K562 (cell line): ENCODE data around the gene CACNB2. TPM values are rescaled to one million over a fixed set of nuclear protein-coding genes. Genes with fewer than 3 reads are reported as not detected.

Experiments used
- ATAC-seq: fragments of 200-7000 bp; cut with Tn5 transposase; 3 replicates; pipeline ENCODE4 v1.9.1; 2020; ENCODE audit warnings: moderate library complexity
- BruUV-seq: library from RNA; stranded (reverse); fragments of 400-500 nt; replicated peaks from 2 replicates; lab custom pipeline; 2021; lab: Mats Ljungman, UMichigan
- CTCF ChIA-PET: fragments of 300-600 bp; formaldehyde crosslinking; extraction: SDS; loops from one replicate; lab custom pipeline; 2021; ENCODE audit warnings: low intra/inter-chr PET ratio; lab: Yijun Ruan, JAX
- POLR2A ChIA-PET: fragments of 300-600, 350-650 bp; sonication (Branson Sonifier 250); formaldehyde crosslinking; extraction: SDS; loops from one replicate; lab custom pipeline; 2021; ENCODE audit warnings: antibody characterized with exemption, inconsistent platforms; lab: Yijun Ruan, JAX
- DNase-seq, 4 experiments: peaks; one replicate each; pipeline versions ENCODE4 v3.0.0 to v3.0.0-alpha.2; 2011 to 2018; ENCODE audit warnings: low spot score in 3 of 4, mixed read lengths in 3 of 4; ENCODE audit errors: extremely low read depth in 1 of 4
- FAIRE-seq: peaks from 2 replicates; lab custom pipeline; 2011; peaks lifted over from hg19 to GRCh38; lab: Jason Lieb, UNC
- H2AFZ ChIP-seq: 2 replicates; pipeline ENCODE4 v1.6.0; 2011; ENCODE audit warnings: low read depth, low read length, control low read depth, inconsistent platforms
- H3K27ac ChIP-seq: fragments of 200-600 bp; 3 replicates; pipeline ENCODE4 v1.8.0; 2011; ENCODE audit warnings: low read depth, mild to moderate bottlenecking, control low read depth, inconsistent platforms, low read length, moderate library complexity, mixed read lengths; ENCODE audit errors: extremely low read depth
- H3K27me3 ChIP-seq, 2 experiments: fragments of 300-600 bp in 1 of 2; 2 replicates in 1 of 2; 3 replicates in 1 of 2; pipeline versions ENCODE4 v1.6.0 to v1.8.0; 2011; ENCODE audit warnings: inconsistent platforms in 2 of 2, low read length in 2 of 2, mild to moderate bottlenecking in 1 of 2, mixed read lengths in 1 of 2, moderate library complexity in 1 of 2; ENCODE audit not compliant: control insufficient read depth in 2 of 2, insufficient read depth in 2 of 2
- H3K36me3 ChIP-seq: fragments of 300-600 bp; 3 replicates; pipeline ENCODE4 v1.8.0; 2011; ENCODE audit warnings: mild to moderate bottlenecking, low read length, inconsistent platforms; ENCODE audit not compliant: control insufficient read depth, insufficient read depth
- H3K4me1 ChIP-seq, 2 experiments: fragments of 200-600 bp in 1 of 2; replicated peaks in 1 of 2; 2 replicates in 1 of 2; 3 replicates in 1 of 2; pipeline versions ENCODE4 v1.5.1 to v1.8.0; 2011; ENCODE audit warnings: inconsistent platforms in 2 of 2, low read length in 2 of 2, mild to moderate bottlenecking in 1 of 2, mixed read lengths in 1 of 2, moderate library complexity in 1 of 2; ENCODE audit not compliant: control insufficient read depth in 2 of 2, insufficient read depth in 2 of 2
- H3K4me2 ChIP-seq: 2 replicates; pipeline ENCODE4 v1.6.1; 2011; ENCODE audit warnings: low read length, control low read depth, inconsistent platforms, mixed read lengths; ENCODE audit not compliant: insufficient read depth
- H3K4me3 ChIP-seq: fragments of 200-600 bp; sonication (generic), shearing (Covaris generic); 2 replicates; pipeline ENCODE4 v1.5.1; 2016; ENCODE audit warnings: control low read depth, inconsistent platforms
- H3K79me2 ChIP-seq: fragments of 200-600 bp; 3 replicates; pipeline ENCODE4 v1.8.0; 2011; ENCODE audit warnings: low read length, inconsistent platforms; ENCODE audit not compliant: control insufficient read depth, insufficient read depth
- H3K9ac ChIP-seq, 2 experiments: 2 replicates each; pipeline versions ENCODE4 v1.6.0 to v1.6.1; 2011; ENCODE audit warnings: low read depth in 2 of 2, low read length in 2 of 2, control low read depth in 1 of 2, inconsistent platforms in 1 of 2, mild to moderate bottlenecking in 1 of 2, mixed read lengths in 1 of 2; ENCODE audit not compliant: insufficient read depth in 1 of 2
- H3K9me1 ChIP-seq: one replicate; pipeline ENCODE4 v1.6.0; 2011; ENCODE audit warnings: inconsistent platforms, mild to moderate bottlenecking, low read length, moderate library complexity; ENCODE audit not compliant: control insufficient read depth, insufficient read depth
- H3K9me3 ChIP-seq: replicated peaks from 2 replicates; pipeline ENCODE4 v1.5.1; 2011; ENCODE audit warnings: low read depth, low read length, inconsistent platforms; ENCODE audit not compliant: control insufficient read depth, insufficient read depth
- H4K20me1 ChIP-seq: replicated peaks from 2 replicates; pipeline ENCODE4 v1.6.1; 2011; ENCODE audit warnings: low read length, inconsistent platforms, mixed read lengths; ENCODE audit not compliant: control insufficient read depth, insufficient read depth
- ADNP ChIP-seq: fragments of 200-800 bp; sonication (Bioruptor generic); IDR thresholded peaks from 2 replicates; pipeline ENCODE4 v1.6.1; 2016; ENCODE audit warnings: missing genetic modification characterization, missing compliant biosample characterization
- ARID3B ChIP-seq: fragments of 250-450 bp; sonication (Bioruptor Pico); IDR thresholded peaks from 2 replicates; pipeline ENCODE4 v1.4.0; 2020; ENCODE audit warnings: borderline replicate concordance
- BCL6 ChIP-seq: fragments of 250-450 bp; sonication (Bioruptor Pico); IDR thresholded peaks from 2 replicates; pipeline ENCODE4 v1.4.0; 2020
- CBX5 ChIP-seq: IDR thresholded peaks from 2 replicates; pipeline ENCODE4 v1.6.1; 2014; ENCODE audit warnings: low read depth, borderline replicate concordance
- CTCF ChIP-seq, 3 experiments: IDR thresholded peaks in 2 of 3; conservative IDR thresholded peaks in 1 of 3; 2 replicates each; pipeline ENCODE4 v1.5.1; 2011 to 2012; ENCODE audit warnings: low read length in 3 of 3, mild to moderate bottlenecking in 3 of 3, control low read depth in 2 of 3, improper control_type of control experiment in 1 of 3, inconsistent platforms in 1 of 3, low read depth in 1 of 3, mixed read lengths in 1 of 3, moderate library complexity in 1 of 3; ENCODE audit not compliant: insufficient read depth in 2 of 3
- ESRRA ChIP-seq: fragments of 450-650 bp; IDR thresholded peaks from 2 replicates; pipeline ENCODE4 v1.6.1; 2014; ENCODE audit warnings: low read depth, mild to moderate bottlenecking, moderate library complexity, borderline replicate concordance
- GABPB1 ChIP-seq: sonication (generic); formaldehyde crosslinking; IDR thresholded peaks from 2 replicates; pipeline ENCODE4 v1.8.0; 2022; ENCODE audit warnings: mild to moderate bottlenecking, missing genetic modification reagents
- GTF2A2 ChIP-seq: IDR thresholded peaks from 2 replicates; pipeline ENCODE4 v1.6.1; 2016; ENCODE audit warnings: mild to moderate bottlenecking, missing genetic modification characterization, missing compliant biosample characterization
- KLF16 ChIP-seq: IDR thresholded peaks from 2 replicates; pipeline ENCODE4 v1.6.1; 2016; ENCODE audit warnings: antibody characterized with exemption
- MTA2 ChIP-seq: fragments of 450-650 bp; IDR thresholded peaks from 2 replicates; pipeline ENCODE4 v1.6.1; 2016; ENCODE audit warnings: low read depth
- PHF8 ChIP-seq: fragments of 200-600 bp; sonication (generic); IDR thresholded peaks from 2 replicates; pipeline ENCODE4 v1.6.1; 2012; ENCODE audit warnings: mixed run types, mild to moderate bottlenecking, inconsistent platforms, low read length, moderate library complexity, borderline replicate concordance
- RNF2 ChIP-seq: sonication (generic); IDR thresholded peaks from 2 replicates; pipeline ENCODE4 v1.6.1; 2016
- WHSC1 ChIP-seq: IDR thresholded peaks from one replicate; pipeline ENCODE4 v1.6.1; 2012; ENCODE audit warnings: low read length, control low read depth, inconsistent platforms
- XRCC5 ChIP-seq: fragments of 200-400 bp; formaldehyde crosslinking; IDR thresholded peaks from 2 replicates; pipeline ENCODE4 v1.6.1; 2017; ENCODE audit warnings: low read depth, mild to moderate bottlenecking, low read length
- ZC3H11A ChIP-seq: IDR thresholded peaks from 2 replicates; pipeline ENCODE4 v1.6.1; 2012; ENCODE audit warnings: low read depth, low read length, improper control_type of control experiment
- ZNF146 ChIP-seq: IDR thresholded peaks from one replicate; pipeline ENCODE4 v1.6.1; 2018; ENCODE audit warnings: missing compliant biosample characterization; ENCODE audit not compliant: unreplicated experiment
- WGBS: fragments of 100-300 bp; shearing (Covaris generic); methylation state at CpG from one replicate; pipeline ENCODE4 v1.1.6; 2016; ENCODE audit warnings: low coverage, mixed read lengths; ENCODE audit not compliant: insufficient coverage; ENCODE audit errors: missing lambda C conversion rate; 5-methylcytosine and 5-hydroxymethylcytosine counted together
- in situ Hi-C: fragments of 300-500 bp; cut with MboI; formaldehyde crosslinking; loops from 4 replicates; pipeline ENCODE4 v1.15.0; 2018; ENCODE audit warnings: inconsistent platforms, mixed read lengths
- intact Hi-C: fragments of 100-400 bp; cut with micrococcal nuclease; formaldehyde crosslinking; loops from 2 replicates; pipeline ENCODE4 v1.14.2; 2022
- polyA plus RNA-seq, 8 experiments: library from polyadenylated mRNA; depleted of rRNA in 4 of 8; stranded (reverse) in 5 of 8; unstranded in 3 of 8; fragments of >200 nt; fragmentation: Nextera tagmentation in 2 of 8; fragmentation: Illumina TruSeq in 1 of 8; extraction: Ambion mirVana in 2 of 8; extraction: Trizol in 1 of 8; gene quantifications; 2 replicates each; pipeline versions ENCODE4 v1.2.1 to v1.2.3, GENCODE V29; 2011 to 2014; ENCODE audit warnings: inconsistent platforms in 1 of 8, missing spikeins in 1 of 8
- total RNA-seq, 7 experiments: library from RNA; depleted of rRNA in 6 of 7; stranded (reverse); fragments of >200 nt in 6 of 7; fragmentation: Illumina TruSeq in 2 of 7; extraction: Trizol in 2 of 7; gene quantifications; 2 replicates each; pipeline versions ENCODE4 v1.2.1 to v1.2.3, GENCODE V29; 2011 to 2021; ENCODE audit warnings: low replicate concordance in 1 of 7
- TF ChIP-seq, protein P1 (sequence below): fragments of 450-650 bp; IDR thresholded peaks from 2 replicates; pipeline ENCODE4 v1.6.1; 2016; ENCODE audit warnings: low read depth, mild to moderate bottlenecking, moderate library complexity
- TF ChIP-seq, protein P2 (sequence below): fragments of 450-650 bp; formaldehyde crosslinking; IDR thresholded peaks from 2 replicates; pipeline ENCODE4 v1.4.0; 2022; ENCODE audit warnings: mild to moderate bottlenecking, moderate library complexity

Gene CACNB2
- total and polyA plus RNA-seq, 9 of the 15 experiments (the other 6 are each of a cell fraction or from before 2014, with no cell fraction given): 1.8 to 2.2 TPM; not detected in 7

DNA sequence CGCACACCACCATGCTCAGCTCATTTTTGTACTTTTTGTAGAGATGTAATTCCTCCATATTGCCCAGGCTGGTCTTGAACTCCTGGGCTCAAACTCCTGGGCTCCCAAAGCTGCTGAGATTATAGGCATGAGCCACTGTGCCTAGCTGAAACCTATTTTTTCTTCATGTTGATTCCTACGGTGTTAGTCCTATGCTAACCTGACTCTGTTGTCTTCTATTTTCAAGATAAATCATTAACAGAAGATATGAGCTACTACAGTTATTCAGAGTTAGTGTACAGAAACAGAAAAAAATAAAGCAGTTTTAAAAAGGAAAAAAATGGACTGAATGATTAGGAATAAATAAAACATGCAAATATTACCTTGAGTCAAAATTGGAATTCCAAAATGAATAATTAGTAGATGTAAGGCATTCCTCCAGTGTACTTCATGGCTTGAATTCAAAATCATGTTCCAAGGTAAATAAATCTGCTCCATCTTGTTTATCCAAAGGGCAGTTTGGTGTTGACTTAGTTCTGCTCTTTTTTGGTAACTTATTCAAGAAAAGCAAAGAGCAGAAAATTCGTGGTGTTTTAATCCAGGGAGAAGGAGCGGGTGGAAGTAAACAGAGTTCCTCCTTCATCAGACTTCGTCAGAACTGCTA is 185.8 kb downstream of the CACNB2 start (continued):
- TF ChIP-seq, protein P1, sequence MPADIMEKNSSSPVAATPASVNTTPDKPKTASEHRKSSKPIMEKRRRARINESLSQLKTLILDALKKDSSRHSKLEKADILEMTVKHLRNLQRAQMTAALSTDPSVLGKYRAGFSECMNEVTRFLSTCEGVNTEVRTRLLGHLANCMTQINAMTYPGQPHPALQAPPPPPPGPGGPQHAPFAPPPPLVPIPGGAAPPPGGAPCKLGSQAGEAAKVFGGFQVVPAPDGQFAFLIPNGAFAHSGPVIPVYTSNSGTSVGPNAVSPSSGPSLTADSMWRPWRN: no peak
- TF ChIP-seq ZC3H11A: no peak
- no peak for TF ChIP-seq WHSC1
- TF ChIP-seq MTA2: no peak
- TF ChIP-seq ESRRA: no peak
- TF ChIP-seq CBX5: no peak

DNA sequence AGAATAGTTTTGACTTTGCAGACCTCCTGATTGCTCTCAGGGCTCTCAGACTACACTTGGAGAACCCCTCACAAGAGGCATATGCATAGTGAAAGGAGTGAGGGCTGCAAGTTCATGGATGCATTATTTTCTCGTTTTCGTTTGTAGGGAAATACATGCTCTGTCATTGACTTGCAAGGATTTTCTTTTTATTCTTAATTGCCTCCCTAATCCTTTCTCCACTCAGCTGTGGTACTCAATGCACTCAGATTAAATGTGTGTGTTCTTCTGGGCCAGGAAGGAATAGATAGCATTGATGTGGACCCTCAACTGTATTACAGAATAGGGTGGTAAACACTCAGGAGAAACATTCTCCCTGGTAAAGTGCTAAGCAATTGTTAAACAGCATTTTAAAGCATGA is 188.7 kb downstream of the CACNB2 start:
- Histone ChIP-seq H3K4me2 (no peak overlapping the region), H3K79me2 (no peaks in the 10 kb centered on the region), H3K9ac (no peak overlapping the region), H3K4me1 (no peaks in the 10 kb centered on the region), H3K27ac (no peak overlapping the region), H3K9me1 (no peaks in the 10 kb centered on the region), H3K27me3 (0 out of 5 replicates have a peak, but pooled peaks cover 0 to 4% of the 10 kb centered on the region in 2 experiments), H3K4me3 (no peak overlapping the region), H2AFZ (no peak overlapping the region), H3K36me3 (no peaks in the 10 kb centered on the region), H4K20me1 (no peaks in the 10 kb centered on the region), H3K9me3 (no peaks in the 10 kb centered on the region)
- intact Hi-C loops: no loop called here
- BruUV-seq: no TSS peak
- in situ Hi-C loops: no loop called here
- CTCF ChIA-PET: no interaction called here
- ATAC-seq (no peak), FAIRE-seq (no peak), DNase-seq (no peak)
- POLR2A ChIA-PET: no interaction called here
- WGBS: 0% methylated on average over 2 of the region's 2 CpGs
- TF ChIP-seq ADNP (tag) (no peak), KLF16 (no peak), CTCF (IDR thresholded peaks at IDR 0.05 in 2 of 3, conservative IDR thresholded peaks at IDR 0.05 in 1 of 3; ENCODE audit: insufficient read depth in 2 of 3, low read depth in 1 of 3, low read length in 3 of 3) (no peak), ZNF146 (CRISPR knock-in tag) (no peak), RNF2 (no peak), ARID3B (CRISPR knock-in tag) (no peak), BCL6 (CRISPR knock-in tag) (no peak), GABPB1 (CRISPR knock-in tag) (no peak), GTF2A2 (tag) (no peak), PHF8 (no peak), XRCC5 (no peak)
- TF ChIP-seq, protein P2, sequence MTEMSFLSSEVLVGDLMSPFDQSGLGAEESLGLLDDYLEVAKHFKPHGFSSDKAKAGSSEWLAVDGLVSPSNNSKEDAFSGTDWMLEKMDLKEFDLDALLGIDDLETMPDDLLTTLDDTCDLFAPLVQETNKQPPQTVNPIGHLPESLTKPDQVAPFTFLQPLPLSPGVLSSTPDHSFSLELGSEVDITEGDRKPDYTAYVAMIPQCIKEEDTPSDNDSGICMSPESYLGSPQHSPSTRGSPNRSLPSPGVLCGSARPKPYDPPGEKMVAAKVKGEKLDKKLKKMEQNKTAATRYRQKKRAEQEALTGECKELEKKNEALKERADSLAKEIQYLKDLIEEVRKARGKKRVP (CRISPR knock-in tag): no peak
